SKM-1 treated with dmso at 0.1 percent for 144 hours (cell line): Measurements from ENCODE around the gene NDC1.
"Not testable (repeated sequence)": the region's sequence is repeated elsewhere in the genome, so short reads cannot be mapped to it uniquely, and the experiment has no call there.

Source experiments
- DNase-seq: peaks from one replicate; lab custom pipeline; 2025; ENCODE audit not compliant: unreplicated experiment; lab: John Stamatoyannopoulos, UW

NDC1 gene

DNA sequence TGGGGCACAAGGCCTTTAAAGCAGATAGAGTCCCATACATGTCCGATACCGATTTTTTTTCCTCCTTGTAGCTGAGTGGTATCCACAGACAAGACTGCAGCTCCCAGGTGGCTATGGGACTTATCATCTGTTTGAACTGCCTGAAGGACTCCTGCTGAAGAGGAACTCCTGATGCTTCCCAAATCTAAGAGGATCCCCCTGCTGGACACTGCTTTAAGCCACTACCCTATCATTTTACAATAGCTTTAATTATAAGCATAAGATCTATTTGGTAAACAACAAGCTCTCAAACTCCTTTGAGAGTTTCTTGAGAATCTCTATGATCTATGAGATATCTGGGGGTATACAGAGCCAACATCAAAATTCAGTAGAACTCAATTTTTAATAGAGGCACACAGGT, 11.7 kb downstream of the NDC1 start:
- DNase-seq, result no peak

DNA sequence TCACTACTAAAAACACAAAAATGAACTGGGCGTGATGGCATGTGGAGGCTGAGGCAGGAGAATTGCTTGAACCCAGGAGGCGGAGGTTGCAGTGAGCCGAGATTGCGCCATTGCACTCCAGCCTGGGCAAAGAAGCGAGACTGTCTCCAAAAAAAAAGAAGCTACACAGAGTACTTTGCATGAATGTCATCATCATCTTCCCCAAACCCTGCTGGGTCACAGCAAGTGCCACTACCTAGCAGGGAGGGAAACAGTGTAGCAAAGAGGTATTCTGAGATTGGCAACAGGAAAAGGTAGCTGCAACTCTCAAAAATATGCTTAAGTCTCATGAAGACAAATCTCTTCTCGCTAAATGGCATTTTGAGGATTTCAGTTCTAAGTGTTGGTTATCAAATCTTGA, 12.8 kb downstream of the NDC1 start:
- DNase-seq, result no peak

DNA sequence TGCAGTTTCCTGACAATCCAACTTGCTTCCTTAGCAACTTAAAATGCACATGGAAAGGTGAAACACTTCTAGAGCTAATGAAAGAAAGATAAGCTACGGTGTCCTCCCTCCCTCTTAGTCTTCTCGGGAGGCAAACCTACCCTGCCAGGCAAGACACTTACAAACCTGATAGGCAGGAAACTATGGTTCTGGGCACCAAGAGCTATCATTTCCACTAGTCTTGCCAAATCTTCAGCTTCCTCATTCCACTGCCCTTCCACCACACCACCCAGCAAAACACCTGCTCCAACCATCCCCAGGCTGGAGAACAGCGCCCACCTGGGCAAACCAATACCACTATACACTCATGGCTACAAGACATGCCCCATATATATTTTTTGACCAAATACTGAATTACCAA, 15.2 kb downstream of the NDC1 start:
- no peak for DNase-seq

DNA sequence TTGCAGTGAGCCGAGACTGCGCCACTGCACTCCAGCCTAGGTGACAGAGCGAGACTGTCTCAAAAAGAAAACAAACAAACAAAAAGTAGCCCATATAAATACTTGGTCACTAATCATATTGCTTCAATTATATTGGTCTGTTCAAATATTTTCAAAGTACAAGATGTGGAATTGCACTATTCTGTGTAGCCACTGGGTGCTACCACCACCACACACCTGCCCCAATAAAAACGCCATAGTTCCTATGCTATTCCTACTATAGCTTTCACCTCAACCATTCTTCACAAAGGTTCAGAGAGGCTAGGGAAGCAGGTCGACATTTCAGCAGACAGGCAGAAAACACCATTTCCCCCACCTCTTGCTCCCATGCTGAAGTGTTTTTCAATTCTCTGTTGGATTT, 16.7 kb downstream of the NDC1 start:
- no peak for DNase-seq

DNA sequence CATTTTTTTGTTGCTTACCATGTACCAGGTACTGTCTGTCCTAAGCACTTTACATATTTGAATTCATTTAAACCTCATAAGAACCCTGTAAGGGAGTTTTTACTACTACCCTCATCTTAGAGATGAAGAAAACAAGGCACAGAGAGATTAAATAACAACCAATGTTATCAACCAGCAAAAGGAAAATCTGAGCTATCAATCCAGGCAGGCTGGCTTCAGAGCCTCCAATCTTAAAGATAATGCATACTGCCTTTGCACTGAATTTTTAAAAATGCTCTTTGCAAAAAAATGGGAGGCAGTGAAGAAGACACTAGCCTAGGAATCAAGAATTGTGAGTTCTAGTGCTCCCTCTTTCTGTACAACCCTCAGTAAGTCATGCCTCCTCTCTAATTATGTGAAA, 18.7 kb downstream of the NDC1 start:
- no peak for DNase-seq

DNA sequence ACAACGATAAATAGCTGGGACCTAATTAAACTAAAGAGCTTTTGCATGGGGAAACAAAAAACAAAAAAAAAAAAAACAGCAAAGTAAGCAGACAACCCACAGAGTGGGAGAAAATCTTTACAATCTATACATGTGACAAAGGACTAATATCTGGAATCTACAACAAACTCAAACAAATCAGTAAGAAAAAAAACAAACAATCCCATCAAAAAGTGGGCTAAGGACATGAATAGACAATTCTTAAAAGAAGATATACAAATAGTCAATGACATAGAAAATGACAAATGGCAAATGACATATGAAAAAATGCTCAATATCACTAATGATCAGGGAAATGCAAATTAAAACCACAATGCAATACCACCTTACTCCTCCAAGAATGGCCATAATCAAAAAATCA, 21.5 kb downstream of the NDC1 start:
- DNase-seq, result not testable (repeated sequence)

DNA sequence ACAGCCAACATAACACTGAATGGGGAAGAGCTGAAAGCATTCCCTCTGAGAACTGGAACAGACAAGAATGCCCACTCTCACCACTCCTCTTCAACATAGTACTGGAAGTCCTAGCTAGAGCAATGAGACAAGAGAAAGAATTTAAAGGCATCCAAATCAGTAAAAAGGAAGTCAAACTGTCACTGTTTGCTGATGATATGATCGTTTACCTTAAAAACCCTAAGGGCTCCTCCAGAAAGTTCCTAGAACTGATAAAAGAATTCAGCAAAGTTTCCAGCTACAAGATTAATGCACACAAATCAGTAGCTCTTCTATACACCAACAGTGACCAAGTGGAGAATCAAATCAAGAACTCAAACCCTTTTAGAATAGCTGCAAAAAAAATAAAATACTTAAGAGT, 22.6 kb downstream of the NDC1 start:
- DNase-seq, result not testable (repeated sequence)

DNA sequence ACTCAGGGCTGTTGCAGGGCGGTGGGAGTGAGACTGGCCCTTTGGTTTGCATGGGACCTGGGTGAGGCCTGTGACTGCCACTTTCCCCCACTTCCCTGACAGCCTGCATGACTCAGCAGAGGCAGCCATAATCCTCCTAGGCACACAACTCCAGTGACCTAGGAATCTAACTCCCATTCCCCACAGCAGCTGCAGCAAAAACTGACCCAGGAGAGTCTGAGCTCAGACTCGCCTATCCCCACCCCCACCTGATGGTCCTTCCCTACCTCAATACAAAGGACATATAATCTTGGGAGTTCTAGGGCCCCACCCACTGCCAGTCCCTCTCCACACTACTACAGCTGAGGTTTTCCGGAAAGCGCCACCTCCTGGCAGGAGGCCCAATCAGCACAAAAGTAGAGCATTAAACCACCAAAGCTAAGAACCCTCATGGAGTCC, 26.7 kb downstream of the NDC1 start:
- no peak for DNase-seq

DNA sequence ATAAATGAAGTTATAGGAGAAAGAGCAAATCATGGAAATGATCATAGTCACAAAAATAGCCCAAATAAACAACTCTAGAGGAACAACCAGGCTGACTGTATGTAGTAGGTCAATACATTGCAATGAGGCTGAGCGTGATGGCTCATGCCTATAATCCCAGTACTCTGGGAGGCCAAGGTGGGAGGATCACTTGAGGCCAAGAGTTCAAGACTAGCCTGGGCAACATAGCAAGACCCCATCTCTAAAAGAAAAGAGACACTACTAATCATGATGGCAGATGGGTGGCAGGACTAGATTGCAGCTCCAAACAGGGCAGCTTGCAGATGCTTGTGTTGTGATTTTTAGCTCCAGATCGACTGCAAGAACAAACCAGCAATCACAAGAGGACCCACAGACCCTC, 27.6 kb downstream of the NDC1 start:
- no peak for DNase-seq

DNA sequence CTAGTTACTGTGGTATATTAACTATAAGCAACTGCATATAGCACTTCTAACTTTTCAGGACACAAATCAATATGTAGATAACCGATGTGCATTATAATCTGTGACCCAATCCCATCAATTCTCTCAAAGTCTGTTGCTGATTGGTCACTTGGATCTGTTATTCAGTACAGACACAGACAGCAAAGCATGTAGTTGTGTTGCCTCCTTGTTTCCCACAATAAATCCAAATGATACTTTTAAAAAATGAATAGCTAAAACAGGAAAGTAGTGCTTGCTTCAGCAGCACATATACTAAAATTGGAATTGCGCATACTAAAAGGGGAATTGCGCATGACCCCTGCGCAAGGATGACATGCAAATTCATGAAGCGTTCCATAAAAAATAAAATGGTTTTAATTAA, 28.1 kb downstream of the NDC1 start:
- no peak for DNase-seq

DNA sequence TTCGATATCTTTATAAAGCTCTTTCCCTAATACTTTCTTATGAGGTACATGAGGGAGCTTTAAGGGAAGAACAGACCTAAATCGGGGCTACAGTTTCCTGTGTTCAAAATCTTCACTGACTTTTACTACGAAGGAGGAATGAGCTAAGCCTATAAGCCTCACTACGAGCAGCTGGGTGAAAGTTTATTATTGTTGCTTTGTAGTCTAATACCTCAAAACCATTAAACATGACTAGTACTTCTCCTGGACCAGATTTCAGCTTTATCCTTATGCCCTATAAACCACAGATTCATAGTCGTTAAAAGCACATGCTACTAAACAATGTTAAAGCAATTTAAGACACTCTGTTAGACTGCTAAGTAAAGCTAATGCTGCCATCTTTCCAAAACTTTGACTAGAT, 30.2 kb downstream of the NDC1 start:
- no peak for DNase-seq

DNA sequence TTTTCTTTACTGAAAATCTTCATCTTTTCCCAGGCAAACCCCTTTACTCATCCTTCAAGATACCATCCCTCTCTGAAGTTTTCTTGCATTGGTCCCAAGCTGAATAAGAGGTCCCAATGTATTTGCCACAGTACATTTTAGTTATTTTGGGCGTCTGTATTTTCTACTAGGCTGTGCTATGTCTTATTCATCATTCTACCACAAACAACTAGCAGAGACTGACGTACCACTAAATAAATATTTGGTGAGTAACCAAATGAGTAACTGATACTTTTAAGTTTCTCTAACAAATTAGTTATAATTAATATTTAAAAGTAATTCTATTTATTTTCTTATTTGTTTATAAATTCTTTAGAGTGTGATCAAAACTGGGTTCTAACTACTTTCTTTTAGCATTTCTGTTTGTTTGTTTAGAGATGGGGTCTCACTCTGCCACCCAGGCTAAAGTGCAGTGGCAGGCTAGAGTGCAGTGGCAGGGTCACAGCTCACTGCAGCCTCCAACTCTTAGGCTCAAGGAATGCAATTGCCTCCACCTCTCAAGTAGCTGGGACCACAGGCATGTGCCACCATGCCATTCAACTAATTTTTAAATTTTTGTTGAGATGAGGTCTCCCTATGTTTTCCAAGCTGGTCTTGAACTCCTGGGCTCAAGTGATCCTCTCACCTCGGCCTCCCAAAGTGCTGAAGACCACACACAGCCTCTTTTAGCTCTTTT, 33.1 kb downstream of the NDC1 start:
- no peak for DNase-seq

DNA sequence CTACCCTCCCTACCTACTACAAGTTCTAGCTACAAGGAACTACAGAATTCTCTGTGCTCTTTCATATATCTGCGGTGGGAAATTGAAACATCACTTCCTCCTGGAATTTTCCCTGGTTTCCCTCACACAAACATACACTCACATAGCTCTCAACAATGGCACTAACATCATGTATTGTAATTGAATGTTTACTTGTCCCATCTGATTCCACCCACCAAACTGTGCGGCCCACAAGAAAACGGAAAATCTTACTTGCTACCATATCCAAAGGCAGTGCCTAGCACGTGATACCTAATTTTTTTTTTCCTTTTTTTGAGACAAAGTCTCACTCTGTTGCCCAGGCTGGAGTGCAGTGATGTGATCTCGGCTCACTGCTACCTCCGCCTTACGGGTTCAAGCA, 33.9 kb downstream of the NDC1 start:
- no peak for DNase-seq

DNA sequence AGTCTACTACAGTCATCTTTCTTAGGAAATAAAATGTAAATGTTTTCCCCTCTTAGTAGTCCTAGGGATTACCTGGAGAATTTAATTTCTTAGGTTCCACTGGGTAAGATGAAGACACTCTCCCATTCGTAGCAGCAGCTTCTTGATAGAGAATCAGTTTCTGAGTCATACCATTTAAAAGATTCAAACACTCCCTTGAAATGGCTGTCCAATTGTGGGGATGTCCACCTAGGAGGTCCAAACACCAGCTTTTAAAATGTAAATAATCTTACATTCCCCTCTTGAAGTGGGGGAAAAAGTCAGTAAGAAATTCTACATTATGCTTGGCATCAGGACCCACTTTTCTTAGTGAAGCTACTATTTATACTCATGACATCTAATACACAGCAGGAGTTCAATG, 37.5 kb downstream of the NDC1 start:
- DNase-seq, result no peak

DNA sequence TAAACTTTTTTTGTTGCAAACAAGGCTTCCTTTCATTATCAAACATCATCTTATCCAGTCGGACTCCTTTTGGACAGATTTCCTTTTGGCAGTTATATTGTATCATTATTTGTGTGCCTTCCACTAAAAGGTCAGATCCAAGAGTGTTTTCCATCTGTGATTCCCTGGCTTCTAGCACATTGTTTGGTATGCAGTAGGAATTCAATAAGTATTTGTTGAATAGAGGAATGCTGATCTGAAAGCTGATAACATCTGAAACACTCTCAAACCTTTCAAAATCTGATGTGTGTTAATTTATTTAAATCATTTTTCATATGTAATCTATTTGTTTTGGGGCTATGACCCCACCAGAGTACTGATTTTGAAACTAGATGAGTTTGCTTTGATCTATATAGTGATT, 39.0 kb downstream of the NDC1 start:
- no peak for DNase-seq

DNA sequence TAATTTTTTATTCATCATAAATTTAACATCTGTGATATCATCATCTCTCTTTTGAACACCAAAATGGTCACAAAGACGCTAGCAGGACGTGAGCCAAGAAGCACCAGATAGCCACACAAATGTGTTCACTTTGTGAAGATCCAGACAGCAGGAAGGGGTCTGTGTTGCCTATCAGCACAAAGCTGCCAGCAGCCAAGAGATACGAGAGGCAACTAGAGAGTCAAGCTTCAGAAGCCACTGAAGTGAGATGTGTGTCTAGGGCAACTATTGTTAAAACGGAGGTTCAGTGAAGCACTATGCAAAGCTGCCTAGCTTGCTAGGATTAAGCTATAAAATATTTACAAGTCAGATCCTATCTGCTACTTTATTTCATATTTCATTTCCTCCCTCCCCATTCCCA, 45.3 kb downstream of the NDC1 start:
- DNase-seq, result no peak

DNA sequence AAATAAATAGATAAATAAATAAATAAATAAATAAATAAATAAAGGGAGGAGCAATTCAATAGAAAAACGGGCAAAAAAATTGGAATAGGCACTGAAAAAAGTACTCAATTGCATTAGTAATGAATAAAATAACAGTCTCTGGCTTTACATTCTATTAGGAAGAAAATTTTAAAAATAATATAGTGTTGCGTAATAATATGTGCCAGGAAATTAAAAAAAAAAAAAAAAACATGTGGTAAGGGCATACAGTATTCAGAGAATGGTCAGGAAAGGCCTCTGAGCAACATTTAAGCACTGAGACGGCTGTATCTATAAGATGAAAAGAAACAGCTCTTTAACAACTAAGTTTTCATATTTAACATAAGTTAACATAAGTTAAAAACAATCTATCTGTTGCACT, 50.4 kb downstream of the NDC1 start:
- no peak for DNase-seq

DNA sequence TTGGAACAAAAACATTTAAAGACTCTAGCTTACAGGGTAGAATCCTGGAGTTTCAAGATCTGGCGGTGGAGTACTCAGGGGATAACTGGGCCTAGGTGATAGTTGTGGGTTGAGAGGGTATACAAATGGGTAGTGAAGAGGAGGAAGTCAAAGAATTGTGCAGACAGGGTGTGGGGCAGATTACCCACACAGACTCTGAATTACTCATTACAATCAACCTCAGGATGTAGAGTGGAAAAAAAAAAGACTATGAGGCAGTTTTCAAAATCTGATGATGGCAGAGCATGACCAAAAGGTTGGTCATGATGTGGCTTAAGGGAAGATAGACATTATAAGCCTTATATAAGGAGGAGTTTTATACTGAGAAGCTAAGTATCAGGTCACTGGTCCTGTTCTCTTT, 55.0 kb downstream of the NDC1 start:
- DNase-seq, result no peak

DNA sequence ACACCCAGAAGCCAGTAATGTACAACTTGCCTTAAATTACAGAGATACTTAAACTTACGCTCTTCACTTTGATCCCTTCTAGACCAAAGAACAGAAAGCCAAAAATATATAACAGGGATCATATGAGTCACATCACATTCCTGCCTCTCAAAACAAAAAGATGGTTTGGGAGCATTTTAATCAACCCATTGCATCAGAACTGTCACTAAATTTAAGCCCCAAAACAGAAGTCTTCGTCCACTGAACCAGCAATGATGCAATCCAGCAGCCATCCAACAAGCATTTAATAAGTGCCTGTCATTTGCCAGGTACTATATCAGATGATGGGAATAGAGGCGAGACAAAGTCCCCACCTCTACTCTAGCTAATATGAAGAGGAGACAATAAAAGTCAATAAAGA, 56.4 kb downstream of the NDC1 start:
- DNase-seq, result no peak

DNA sequence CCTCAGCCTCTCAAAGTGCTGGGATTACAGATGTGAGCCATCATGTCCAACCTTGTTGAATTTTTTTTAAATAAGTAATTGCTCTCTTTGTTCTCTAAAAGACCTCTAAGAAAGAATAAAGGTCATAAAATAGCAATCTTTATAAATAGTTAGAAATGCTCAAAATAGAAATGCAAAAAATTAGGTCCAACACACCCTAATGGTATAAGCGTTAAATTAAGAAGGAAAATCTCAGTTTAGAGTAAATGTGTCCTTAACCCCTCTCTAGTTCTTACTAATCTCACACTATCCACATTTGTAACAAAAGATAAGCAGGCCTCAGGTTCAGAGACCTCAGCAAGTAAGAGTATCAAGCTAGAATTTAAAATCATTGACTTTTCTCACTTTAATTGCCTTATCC, 60.8 kb downstream of the NDC1 start:
- DNase-seq, result no peak

DNA sequence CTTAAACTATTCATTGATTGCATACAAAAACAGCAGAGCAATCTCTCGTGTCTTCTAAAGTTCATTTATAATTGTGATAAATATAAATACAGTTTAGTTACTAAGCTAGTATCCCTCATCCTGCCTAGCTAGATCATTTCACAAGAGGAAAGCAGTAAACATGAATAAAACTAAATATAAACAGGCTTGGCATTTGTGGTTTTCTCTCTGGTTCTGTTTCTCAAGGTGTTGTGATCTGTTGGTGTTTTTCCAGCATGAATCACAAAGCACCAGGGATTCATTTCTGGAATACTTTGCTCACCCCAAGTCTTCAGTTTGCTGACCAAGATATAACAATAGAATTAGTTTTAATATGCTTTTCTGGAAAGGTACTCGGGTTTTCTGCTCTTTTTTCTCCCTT, 66.4 kb downstream of the NDC1 start:
- no peak for DNase-seq

DNA sequence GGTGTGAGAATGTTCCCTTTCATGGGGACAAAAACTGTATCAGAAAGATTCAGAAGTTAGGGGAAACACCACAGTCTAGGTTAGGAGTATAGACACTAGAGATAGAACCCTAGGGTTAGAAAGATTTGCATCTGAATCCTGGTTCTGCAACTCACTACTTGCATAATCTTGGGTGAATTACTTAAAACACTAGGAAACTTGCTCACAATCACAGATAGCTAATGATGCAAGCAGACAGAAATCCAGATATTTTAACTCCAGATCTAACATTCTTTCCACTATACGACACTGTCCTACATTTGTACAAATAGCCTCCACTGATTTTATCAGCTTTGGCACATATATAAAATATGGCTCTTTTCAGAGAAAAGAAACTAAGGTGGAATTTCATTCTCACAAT, 68.3 kb downstream of the NDC1 start:
- DNase-seq, result no peak

DNA sequence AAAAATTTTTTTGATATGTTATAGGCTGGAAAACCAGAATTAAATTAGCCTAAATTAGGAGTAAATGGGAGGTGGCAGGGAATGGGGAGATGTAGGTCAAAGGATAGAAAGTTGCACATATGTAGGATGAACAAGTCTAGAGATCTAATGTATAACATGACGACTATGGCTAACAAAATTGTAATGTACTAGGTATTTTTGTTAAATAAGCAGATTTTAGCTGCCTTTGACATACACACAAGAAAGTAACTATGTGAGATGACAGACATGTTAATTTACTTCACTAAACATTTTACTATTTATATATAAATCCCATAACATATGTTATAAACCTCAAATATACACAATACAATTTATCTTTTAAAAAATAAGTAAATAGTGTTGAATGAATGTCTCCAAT, 68.9 kb downstream of the NDC1 start:
- no peak for DNase-seq
